Measurements from ENCODE around the gene CD164L2. TPM values are rescaled to one million over a fixed set of nuclear protein-coding genes. Genes with fewer than 3 reads are reported as not detected.
"Not testable (repeated sequence)": the region's sequence is repeated elsewhere in the genome, so short reads cannot be mapped to it uniquely, and the experiment has no call there.

CD164L2 gene
- total RNA-seq, 2 experiments from 2014 or later: not detected

GRCh38 chr1:27394925-27395324, 11.8 kb upstream of the CD164L2 start:
- peaks cover 13% of the 10 kb centered on the region for H3K4me1 Mint-ChIP-seq (ENCODE audit: low read depth)
- POLR2A ChIA-PET: interaction anchor here (1.2 kb wide), 1 partner anchor 246 kb away, joined by 3 read pairs; no protein-coding TSS in a partner anchor
- CTCF ChIA-PET: interaction anchor here (0.5 to 7.7 kb wide), 42 partner anchors 8 to 401 kb away, joined by 3 to 257 read pairs (median 4); partner anchors contain the start of genes AHDC1, MAP3K6, SYTL1 and TRNP1
- H3K9me3 Mint-ChIP-seq: no peaks in the 10 kb centered on the region
- intact Hi-C loops (cut with micrococcal nuclease): loop anchor here (10.0 kb wide), 1 partner anchor 300 kb away; no protein-coding TSS in a partner anchor
- H3K36me3 Mint-ChIP-seq: no peaks in the 10 kb centered on the region
- H3K27ac Mint-ChIP-seq: no peak overlapping the region
- H3K4me3 Mint-ChIP-seq: no peak overlapping the region
- DNase-seq: no peak
- H3K27me3 Mint-ChIP-seq: no peaks in the 10 kb centered on the region

- no peaks in the 10 kb centered on the region for H3K36me3 Mint-ChIP-seq
- intact Hi-C loops (cut with micrococcal nuclease): loop anchor here (10.0 kb wide), 1 partner anchor 299 kb away; no protein-coding TSS in a partner anchor
- no peak overlapping the region for H3K27ac Mint-ChIP-seq
- no peak for DNase-seq
- CTCF ChIA-PET: interaction anchor here (0.7 to 7.7 kb wide), 30 partner anchors 8 to 348 kb away, joined by 3 to 257 read pairs (median 5); partner anchors contain the start of genes AHDC1, MAP3K6, SYTL1 and WASF2
- H3K4me3 Mint-ChIP-seq: no peak overlapping the region
- POLR2A ChIA-PET: interaction anchor here (1.2 kb wide), 1 partner anchor 247 kb away, joined by 3 read pairs; no protein-coding TSS in a partner anchor
- no peaks in the 10 kb centered on the region for H3K27me3 Mint-ChIP-seq
- H3K4me1 Mint-ChIP-seq (ENCODE audit: low read depth): peaks cover 13% of the 10 kb centered on the region
- no peaks in the 10 kb centered on the region for H3K9me3 Mint-ChIP-seq
Measured at GRCh38 chr1:27394282-27394658, 11.1 kb upstream of the CD164L2 start.

- Mint-ChIP-seq H3K4me3 (peak overlapping the region; percentile 78), H3K27ac (no peak overlapping the region), H3K36me3 (no peaks in the 10 kb centered on the region), H3K9me3 (no peaks in the 10 kb centered on the region), H3K27me3 (no peaks in the 10 kb centered on the region), H3K4me1 (ENCODE audit: low read depth) (peaks cover 13% of the 10 kb centered on the region)
- intact Hi-C loops (cut with micrococcal nuclease): loop anchor here (2.0 to 10.0 kb wide), 4 partner anchors 61 to 299 kb away; partner anchors contain the start of gene AHDC1
- POLR2A ChIA-PET: interaction anchor here (1.2 kb wide), 1 partner anchor 248 kb away, joined by 3 read pairs; no protein-coding TSS in a partner anchor
- CTCF ChIA-PET: interaction anchor here (0.7 to 7.7 kb wide), 10 partner anchors 27 to 348 kb away, joined by 3 to 257 read pairs (median 9); partner anchors contain the start of genes AHDC1 and SYTL1
- no peak for DNase-seq
Measured at GRCh38 chr1:27393641-27394281, 10.6 kb upstream of the CD164L2 start.

- Mint-ChIP-seq H3K27me3 (no peaks in the 10 kb centered on the region), H3K9me3 (no peaks in the 10 kb centered on the region), H3K4me1 (ENCODE audit: low read depth) (peaks cover 13% of the 10 kb centered on the region), H3K36me3 (no peaks in the 10 kb centered on the region), H3K27ac (no peak overlapping the region), H3K4me3 (peak overlapping the region; percentile 78)
- intact Hi-C loops (cut with micrococcal nuclease): loop anchor here (1.0 to 10.0 kb wide), 6 partner anchors 28 to 298 kb away; partner anchors contain the start of gene AHDC1
- ChIA-PET CTCF (interaction anchor here (0.7 to 7.7 kb wide), 3 partner anchors 27 to 93 kb away, joined by 3 to 257 read pairs (median 4); no protein-coding TSS in a partner anchor), POLR2A (no interaction called here)
- DNase-seq: no peak
Measured at GRCh38 chr1:27392778-27393635, 9.9 kb upstream of the CD164L2 start.

- Mint-ChIP-seq H3K4me1 (ENCODE audit: low read depth) (peaks cover 13% of the 10 kb centered on the region), H3K27ac (peak within 1 kb of the TSS; percentile 63), H3K36me3 (no peaks in the 10 kb centered on the region), H3K27me3 (no peaks in the 10 kb centered on the region), H3K4me3 (peak within 1 kb of the TSS; percentile 78), H3K9me3 (no peaks in the 10 kb centered on the region)
- ChIA-PET CTCF (interaction anchor here (1.1 to 6.3 kb wide), 6 partner anchors 34 to 271 kb away, joined by 3 to 70 read pairs (median 28); partner anchors contain the start of gene AHDC1), POLR2A (no interaction called here)
- DNase-seq: peak; percentile 96
- intact Hi-C loops (cut with micrococcal nuclease): loop anchor here (1.0 to 10.0 kb wide), 6 partner anchors 27 to 297 kb away; partner anchors contain the start of gene AHDC1
Measured at GRCh38 chr1:27392096-27392777, 9.1 kb upstream of the CD164L2 start, which contains the start of gene GPR3. Gene GPR3 (plus strand): TSS chr1:27392622. CDS start chr1:27393799, 1,177 bp downstream.

GRCh38 chr1:27391511-27392095, 8.5 kb upstream of the CD164L2 start:
- CTCF ChIA-PET: interaction anchor here (0.9 to 6.3 kb wide), 9 partner anchors 26 to 281 kb away, joined by 3 to 70 read pairs (median 6); partner anchors contain the start of genes AHDC1 and IFI6
- POLR2A ChIA-PET: no interaction called here
- Mint-ChIP-seq H3K4me1 (ENCODE audit: low read depth) (peaks cover 13% of the 10 kb centered on the region), H3K9me3 (no peaks in the 10 kb centered on the region), H3K36me3 (no peaks in the 10 kb centered on the region), H3K27ac (no peak overlapping the region), H3K27me3 (no peaks in the 10 kb centered on the region), H3K4me3 (peak overlapping the region; percentile 76)
- peak; percentile 50 for DNase-seq
- intact Hi-C loops (cut with micrococcal nuclease): loop anchor here (1.0 to 10.0 kb wide), 6 partner anchors 26 to 297 kb away; partner anchors contain the start of gene AHDC1

GRCh38 chr1:27388337-27389005, 5.3 kb upstream of the CD164L2 start:
- POLR2A ChIA-PET: no interaction called here
- peak overlapping the region; percentile 50 for H3K27ac Mint-ChIP-seq
- intact Hi-C loops (cut with micrococcal nuclease): loop anchor here (1.0 kb wide), 1 partner anchor 87 kb away; no protein-coding TSS in a partner anchor

GRCh38 chr1:27384797-27385196, 1.7 kb upstream of the CD164L2 start:
- H3K27me3 Mint-ChIP-seq; intact Hi-C loops (cut with micrococcal nuclease); DNase-seq; H3K4me3 Mint-ChIP-seq; POLR2A ChIA-PET; H3K9me3 Mint-ChIP-seq; H3K4me1 Mint-ChIP-seq (ENCODE audit: low read depth); H3K36me3 Mint-ChIP-seq; H3K27ac Mint-ChIP-seq: not testable (repeated sequence)
- CTCF ChIA-PET: interaction anchor here (0.8 to 7.6 kb wide), 7 partner anchors 10 to 85 kb away, joined by 3 to 173 read pairs (median 7); partner anchors contain the start of gene MAP3K6

More at GRCh38 chr1:27388337-27389005, 5.3 kb upstream of the CD164L2 start:
- CTCF ChIA-PET: interaction anchor here (0.7 to 7.6 kb wide), 13 partner anchors 11 to 281 kb away, joined by 3 to 173 read pairs (median 8); partner anchors contain the start of genes AHDC1 and MAP3K6
- Mint-ChIP-seq H3K9me3 (no peaks in the 10 kb centered on the region), H3K4me1 (ENCODE audit: low read depth) (peaks cover 11% of the 10 kb centered on the region), H3K4me3 (peak overlapping the region; percentile 3), H3K36me3 (no peaks in the 10 kb centered on the region), H3K27me3 (no peaks in the 10 kb centered on the region)
- DNase-seq: peak; percentile 83

GRCh38 chr1:27383661-27384060, 528 bp upstream of the CD164L2 start:
- ChIA-PET CTCF (interaction anchor here (0.8 to 7.6 kb wide), 5 partner anchors 12 to 84 kb away, joined by 3 to 173 read pairs (median 7); partner anchors contain the start of gene MAP3K6), POLR2A (no interaction called here)
- no peaks in the 10 kb centered on the region for H3K4me1 Mint-ChIP-seq (ENCODE audit: low read depth)
- no peak for DNase-seq
- H3K27ac Mint-ChIP-seq: no peak overlapping the region
- H3K4me3 Mint-ChIP-seq: no peak overlapping the region
- intact Hi-C loops (cut with micrococcal nuclease): no loop called here
- no peaks in the 10 kb centered on the region for H3K36me3 Mint-ChIP-seq
- no peaks in the 10 kb centered on the region for H3K9me3 Mint-ChIP-seq
- no peaks in the 10 kb centered on the region for H3K27me3 Mint-ChIP-seq

- no peaks in the 10 kb centered on the region for H3K9me3 Mint-ChIP-seq
- DNase-seq: no peak
- CTCF ChIA-PET: interaction anchor here (0.6 to 7.6 kb wide), 7 partner anchors 13 to 126 kb away, joined by 3 to 173 read pairs (median 4); partner anchors contain the start of gene MAP3K6
- no peak overlapping the region for H3K4me3 Mint-ChIP-seq
- no peaks in the 10 kb centered on the region for H3K4me1 Mint-ChIP-seq (ENCODE audit: low read depth)
- intact Hi-C loops (cut with micrococcal nuclease): no loop called here
- POLR2A ChIA-PET: no interaction called here
- no peaks in the 10 kb centered on the region for H3K36me3 Mint-ChIP-seq
- H3K27me3 Mint-ChIP-seq: no peaks in the 10 kb centered on the region
- no peak overlapping the region for H3K27ac Mint-ChIP-seq
Measured at GRCh38 chr1:27381969-27382762, 967 bp downstream of the CD164L2 start.
